Endothelial cell of umbilical vein (primary cell): ENCODE results near the gene DGLUCY. TPM values are rescaled to one million over a fixed set of nuclear protein-coding genes. Genes with fewer than 3 reads are reported as not detected.
"Not testable (repeated sequence)": the region's sequence is repeated elsewhere in the genome, so short reads cannot be mapped to it uniquely, and the experiment has no call there.

ENCODE experiments used
- BruUV-seq: library from RNA; stranded (reverse); fragments of 400-500 nt; replicated peaks from 2 replicates; lab custom pipeline; 2021; lab: Mats Ljungman, UMichigan
- CTCF ChIA-PET: fragments of 300-600, 350-600 bp; sonication (Branson Sonifier 250); formaldehyde crosslinking; loops from one replicate; lab custom pipeline; 2021; ENCODE audit warnings: antibody characterized with exemption, inconsistent platforms; lab: Charles Lee
- POLR2A ChIA-PET: fragments of 300-600, 350-600 bp; sonication (Branson Sonifier 250); formaldehyde crosslinking; loops from one replicate; lab custom pipeline; 2021; ENCODE audit warnings: antibody characterized with exemption, inconsistent platforms; lab: Charles Lee
- DNase-seq: peaks from one replicate; pipeline ENCODE4 v3.0.0-alpha.2; 2011; ENCODE audit warnings: low read depth, low spot score
- FAIRE-seq: peaks from 2 replicates; lab custom pipeline; 2011; peaks lifted over from hg19 to GRCh38; lab: Jason Lieb, UNC
- H2AFZ ChIP-seq: 2 replicates; pipeline ENCODE4 v1.6.0; 2012; ENCODE audit warnings: low read depth, low read length, control low read depth, inconsistent platforms
- H3K27ac ChIP-seq: 2 replicates; pipeline ENCODE4 v1.5.1; 2011; ENCODE audit warnings: low read depth, mild to moderate bottlenecking, control low read depth, low read length, moderate library complexity; ENCODE audit not compliant: insufficient read depth
- H3K27me3 ChIP-seq, 2 experiments: 2 replicates each; pipeline versions ENCODE4 v1.6.0 to v1.6.1; 2011; ENCODE audit warnings: low read length in 2 of 2, mixed read lengths in 1 of 2; ENCODE audit not compliant: control insufficient read depth in 2 of 2, insufficient read depth in 2 of 2
- H3K36me3 ChIP-seq, 2 experiments: 2 replicates in 1 of 2; 3 replicates in 1 of 2; pipeline ENCODE4 v1.5.1; 2011; ENCODE audit warnings: low read length in 2 of 2, mild to moderate bottlenecking in 1 of 2, moderate library complexity in 1 of 2; ENCODE audit not compliant: control insufficient read depth in 2 of 2, insufficient read depth in 2 of 2; ENCODE audit errors: extremely low read depth in 1 of 2
- H3K4me1 ChIP-seq: 3 replicates; pipeline ENCODE4 v1.5.1; 2011; ENCODE audit warnings: mild to moderate bottlenecking, low read length; ENCODE audit not compliant: control insufficient read depth, insufficient read depth; ENCODE audit errors: extremely low read depth
- H3K4me2 ChIP-seq: 2 replicates; pipeline ENCODE4 v1.6.1; 2011; ENCODE audit warnings: low read length, control low read depth, mixed read lengths; ENCODE audit not compliant: insufficient read depth
- H3K4me3 ChIP-seq, 3 experiments: fragments of 200-600 bp in 1 of 3; sonication (generic), shearing (Covaris generic) in 1 of 3; replicated peaks in 1 of 3; 2 replicates each; pipeline ENCODE4 v1.5.1; 2011 to 2016; ENCODE audit warnings: control low read depth in 3 of 3, low read length in 3 of 3, mild to moderate bottlenecking in 2 of 3, inconsistent platforms in 1 of 3, low read depth in 1 of 3, moderate library complexity in 1 of 3; ENCODE audit not compliant: insufficient read depth in 1 of 3
- H3K79me2 ChIP-seq: 2 replicates; pipeline ENCODE4 v1.6.0; 2012; ENCODE audit warnings: low read length, inconsistent platforms; ENCODE audit not compliant: control insufficient read depth, insufficient read depth
- H3K9ac ChIP-seq: replicated peaks from 2 replicates; pipeline ENCODE3; 2011; ENCODE audit warnings: low read length, control low read depth; ENCODE audit not compliant: insufficient read depth; ENCODE audit errors: extremely low read depth
- H3K9me1 ChIP-seq: replicated peaks from 3 replicates; pipeline ENCODE4 v1.6.0; 2011; ENCODE audit warnings: mild to moderate bottlenecking, low read length; ENCODE audit not compliant: control insufficient read depth, insufficient read depth; ENCODE audit errors: extremely low read depth
- H3K9me3 ChIP-seq: replicated peaks from 2 replicates; pipeline ENCODE4 v1.5.1; 2012; ENCODE audit warnings: low read length, inconsistent platforms; ENCODE audit not compliant: control insufficient read depth, insufficient read depth
- H4K20me1 ChIP-seq: replicated peaks from 2 replicates; pipeline ENCODE3; 2011; ENCODE audit warnings: mild to moderate bottlenecking, low read length; ENCODE audit not compliant: control insufficient read depth, insufficient read depth; ENCODE audit errors: extremely low read depth
- CTCF ChIP-seq, 2 donors: IDR thresholded peaks; 1 replicate in 1 of 2; 2 replicates in 1 of 2; pipeline ENCODE4 v1.5.1; 2011; ENCODE audit warnings: low read length in 2 of 2, mild to moderate bottlenecking in 2 of 2, moderate library complexity in 2 of 2, control low read depth in 1 of 2, inconsistent platforms in 1 of 2, low read depth in 1 of 2; ENCODE audit not compliant: insufficient read depth in 1 of 2; ENCODE audit errors: extremely low read depth in 1 of 2
- GATA2 ChIP-seq: IDR thresholded peaks from 2 replicates; pipeline ENCODE4 v1.7.0; 2011; ENCODE audit warnings: low read depth, mild to moderate bottlenecking, moderate library complexity, mixed read lengths, low read length; ENCODE audit not compliant: insufficient read length, insufficient read depth
- POLR2AphosphoS5 ChIP-seq: IDR thresholded peaks from 2 replicates; pipeline ENCODE4 v1.6.1; 2012; ENCODE audit warnings: low read depth, mild to moderate bottlenecking, control low read depth, low read length, moderate library complexity; ENCODE audit not compliant: insufficient read depth
- dilution Hi-C: fragments of 300-500 bp; cut with MboI; formaldehyde crosslinking; loops from one replicate; pipeline ENCODE4 v1.15.0; 2019; ENCODE audit warnings: low sequenced_read_pairs; ENCODE audit not compliant: extremely low pct_ligation_motif_present
- intact Hi-C: fragments of 100-400 bp; cut with micrococcal nuclease; formaldehyde crosslinking; loops from one replicate; pipeline ENCODE4 v1.10.0; 2022
- polyA plus RNA-seq, 4 experiments: library from polyadenylated mRNA; depleted of rRNA in 3 of 4; stranded (reverse) in 3 of 4; unstranded in 1 of 4; fragments of >200 nt; gene quantifications; 2 replicates each; pipeline versions ENCODE4 v1.2.1 to v1.2.3, GENCODE V29; 2011 to 2012; ENCODE audit warnings: missing spikeins in 1 of 4
- total RNA-seq: library from RNA; stranded (reverse); gene quantifications from 2 replicates; pipeline ENCODE4 v1.2.3, GENCODE V29; 2021

Gene DGLUCY
- total and polyA plus RNA-seq, 2 donors (not counting 3 experiments of a cell fraction or from before 2014, with no cell fraction given), result 40.9 to 65.6 TPM

DNA sequence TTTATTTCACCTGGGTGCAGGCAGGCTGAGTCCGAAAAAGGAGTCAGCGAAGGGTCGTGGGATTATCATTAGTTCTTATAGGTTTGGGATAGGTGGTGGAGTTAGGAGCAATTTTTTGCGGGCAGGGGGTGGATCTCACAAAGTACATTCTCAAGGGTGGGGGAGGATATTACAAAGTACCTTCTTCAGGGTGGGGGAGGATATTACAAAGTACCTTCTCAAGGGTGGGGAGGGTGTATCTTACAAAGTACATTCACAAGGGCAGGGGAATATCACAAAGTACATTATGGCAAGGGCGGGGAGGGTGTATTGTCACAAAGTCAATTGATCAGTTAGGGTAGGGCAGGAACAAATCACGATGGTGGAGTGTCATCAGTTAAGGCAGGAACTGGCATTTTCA lies 86.9 kb downstream of the DGLUCY start:
- H2AFZ ChIP-seq, H3K9ac ChIP-seq, BruUV-seq, H3K27ac ChIP-seq, H3K79me2 ChIP-seq, H3K9me3 ChIP-seq, H3K4me3 ChIP-seq, dilution Hi-C loops, POLR2A ChIA-PET, intact Hi-C loops, H4K20me1 ChIP-seq, H3K4me2 ChIP-seq, H3K27me3 ChIP-seq, DNase-seq, H3K9me1 ChIP-seq, FAIRE-seq: not testable (repeated sequence)
- CTCF ChIA-PET, result interaction anchor here (2.6 kb wide), 1 partner anchor 23 kb away, joined by 15 read pairs; no protein-coding TSS in a partner anchor
- Histone ChIP-seq H3K4me1 (peaks cover 12% of the 10 kb centered on the region), H3K36me3 (peaks cover 9 to 15% of the 10 kb centered on the region in 2 experiments)

GRCh38 chr14:91202234-91202974 lies 88.5 kb downstream of the DGLUCY start:
- no peak for TF ChIP-seq CTCF (IDR thresholded peaks at IDR 0.05; ENCODE audit: extremely low read depth in 1 of 2, insufficient read depth in 1 of 2, low read depth in 1 of 2, low read length in 2 of 2)
- TF ChIP-seq GATA2, result peak; percentile 15
- peak; percentile 74 for TF ChIP-seq POLR2AphosphoS5
- DNase-seq (peak; percentile 47), FAIRE-seq (peak; percentile 95)
- ChIA-PET CTCF (interaction anchor here (0.9 to 2.6 kb wide), 6 partner anchors 9 to 86 kb away, joined by 3 to 15 read pairs (median 4); no protein-coding TSS in a partner anchor), POLR2A (no interaction called here)
- BruUV-seq, result no TSS peak
- no peaks in the 10 kb centered on the region for H4K20me1 ChIP-seq
- no peaks in the 10 kb centered on the region for H3K9me3 ChIP-seq
- H3K27me3 ChIP-seq, result no peaks in the 10 kb centered on the region
- peaks cover 12% of the 10 kb centered on the region for H3K4me1 ChIP-seq
- peak overlapping the region; percentile 69 for H3K27ac ChIP-seq
- H3K79me2 ChIP-seq, result no peaks in the 10 kb centered on the region
- intact Hi-C loops, result no loop called here
- H3K9ac ChIP-seq, result peak overlapping the region; percentile 46
- dilution Hi-C loops, result no loop called here
- peak overlapping the region; percentile 54 for H2AFZ ChIP-seq
- peaks cover 9 to 15% of the 10 kb centered on the region in 2 experiments for H3K36me3 ChIP-seq
- H3K4me2 ChIP-seq, result peak overlapping the region; percentile 88
- peak overlapping the region in 1 of 3 experiments; percentile 11 for H3K4me3 ChIP-seq
- H3K9me1 ChIP-seq, result no peaks in the 10 kb centered on the region
